ENCODE data around the gene SGIP1.

GRCh38 chr1:66692681-66693080 lies 158.7 kb downstream of the SGIP1 start:
- TF ChIP-seq CTCF (IDR thresholded peaks at IDR 0.05; ENCODE audit: low read depth, low read length, poor library complexity, severe bottlenecking) (no peak), EZH2phosphoT487 (IDR thresholded peaks at IDR 0.05; ENCODE audit: borderline replicate concordance, low read length) (no peak)

Measured in DOHH2 (cell line).